GM19468 (cell line): ENCODE results near the gene PRAMEF6.
"Not testable (repeated sequence)": the region's sequence is repeated elsewhere in the genome, so short reads cannot be mapped to it uniquely, and the experiment has no call there.

Source experiments
- ATAC-seq: cut with Tn5 transposase; IDR thresholded peaks from one replicate; pipeline ENCODE4 v1.9.1; 2021; ENCODE audit warnings: mild to moderate bottlenecking, moderate library complexity, moderate number of reproducible peaks; ENCODE audit not compliant: unreplicated experiment; ENCODE audit errors: extremely low read depth

Gene PRAMEF6

GRCh38 chr1:12947480-12947879 lies at the start of gene PRAMEF6:
Gene PRAMEF6 (minus strand): TSS chr1:12947580. CDS start chr1:12942518, 5,062 bp downstream.
- not testable (repeated sequence) for ATAC-seq

DNA sequence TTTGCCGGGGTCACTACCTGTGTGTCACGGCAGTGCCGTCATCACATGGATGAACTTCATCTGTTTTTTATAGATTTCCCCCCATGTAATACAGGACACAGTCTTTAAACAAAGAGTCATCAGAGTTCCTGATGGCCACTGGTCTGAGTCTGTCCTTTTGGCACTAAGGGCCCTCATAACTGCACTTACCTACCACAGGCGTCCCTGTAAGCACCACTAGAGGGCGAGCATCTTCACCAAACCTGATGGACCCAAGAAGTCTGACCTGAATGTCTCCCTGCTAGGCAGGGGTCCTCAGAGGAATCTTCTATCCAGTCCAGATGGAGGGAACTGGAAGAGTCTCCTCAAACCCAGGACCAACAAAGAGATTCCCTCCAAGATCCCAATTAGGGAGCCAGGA lies 23.0 kb downstream of the PRAMEF6 start:
- not testable (repeated sequence) for ATAC-seq

GRCh38 chr1:12921749-12922148 lies 25.6 kb downstream of the PRAMEF6 start:
- ATAC-seq = not testable (repeated sequence)

DNA sequence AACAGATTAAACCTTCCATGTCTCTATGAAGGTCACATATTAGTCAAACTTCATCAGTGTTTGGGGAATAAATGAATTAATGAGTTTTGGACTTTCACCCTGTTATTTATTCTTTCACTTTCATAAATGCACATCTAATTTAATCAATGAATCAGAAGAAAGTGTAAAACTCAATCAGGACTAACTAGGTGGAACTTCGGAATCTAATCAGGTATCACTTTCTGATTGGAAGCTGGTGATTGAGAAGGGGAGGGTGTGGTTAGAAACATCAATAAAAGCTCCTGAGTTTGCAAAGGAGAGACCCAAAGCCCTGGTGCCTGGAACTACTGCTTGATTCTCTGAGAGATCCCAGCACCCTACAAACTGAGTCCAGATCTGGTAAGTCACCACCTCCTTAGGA lies 31.1 kb downstream of the PRAMEF6 start, which contains the start of gene PRAMEF7:
TSS of gene PRAMEF7 (plus strand) at position 301 of the 400 bp plus-strand sequence. CDS start 1,083 bp downstream, outside the sequence.
- not testable (repeated sequence) for ATAC-seq

DNA sequence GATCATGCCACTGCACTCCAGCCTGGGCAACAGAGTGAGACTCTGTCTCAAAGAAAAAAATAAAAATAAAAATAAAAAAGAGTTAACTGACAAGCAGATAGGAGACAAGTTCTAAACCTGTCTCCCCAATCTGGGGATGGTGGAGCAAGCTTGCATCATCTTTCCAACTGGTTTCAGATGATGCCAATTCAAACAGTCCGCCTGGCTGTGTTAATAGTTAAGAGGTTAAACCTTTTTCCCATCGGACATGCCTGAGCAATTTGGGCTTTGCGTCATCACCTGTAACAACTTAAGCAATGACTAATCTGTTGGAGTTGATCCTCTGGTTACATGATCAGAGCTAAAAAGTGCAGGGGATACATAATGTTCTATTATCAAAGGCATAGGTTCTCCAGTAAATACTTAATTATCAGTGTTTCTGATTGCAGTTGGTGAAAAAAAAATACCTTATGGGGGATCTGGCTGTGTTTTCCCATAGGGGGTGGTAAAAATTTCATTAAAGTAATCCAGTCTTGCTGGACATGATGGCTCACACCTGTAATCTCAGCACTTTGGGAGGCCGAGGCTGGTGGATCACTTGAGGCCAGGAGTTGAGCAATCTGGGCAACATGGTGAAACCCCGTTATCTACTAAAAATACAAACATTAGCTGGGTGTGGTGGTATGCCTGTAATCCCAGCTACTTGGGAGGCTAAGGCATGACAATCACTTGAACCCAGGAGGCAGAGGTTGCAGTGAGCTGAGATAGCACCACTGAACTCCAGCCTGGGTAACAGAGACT lies 43.4 kb downstream of the PRAMEF6 start:
- not testable (repeated sequence) for ATAC-seq

DNA sequence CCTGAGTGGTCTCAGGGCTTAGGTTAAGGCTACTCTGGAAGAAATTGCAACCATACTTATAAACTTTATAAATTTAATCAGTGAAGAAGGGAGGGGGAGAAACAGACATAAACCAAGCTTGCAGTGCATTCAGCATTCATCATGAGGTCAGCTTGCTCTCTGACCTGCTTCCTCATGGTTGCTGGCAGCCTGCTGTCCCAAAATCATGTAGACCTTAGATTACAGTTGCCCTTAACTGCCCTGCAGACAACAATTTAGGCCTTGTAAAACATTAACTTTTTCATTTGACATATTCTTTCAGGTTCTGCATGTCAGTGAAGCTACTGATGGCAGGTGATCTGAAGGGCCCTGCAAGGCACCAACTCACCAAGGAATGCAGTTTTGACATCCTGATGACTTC lies 48.2 kb downstream of the PRAMEF6 start:
- ATAC-seq = not testable (repeated sequence)

DNA sequence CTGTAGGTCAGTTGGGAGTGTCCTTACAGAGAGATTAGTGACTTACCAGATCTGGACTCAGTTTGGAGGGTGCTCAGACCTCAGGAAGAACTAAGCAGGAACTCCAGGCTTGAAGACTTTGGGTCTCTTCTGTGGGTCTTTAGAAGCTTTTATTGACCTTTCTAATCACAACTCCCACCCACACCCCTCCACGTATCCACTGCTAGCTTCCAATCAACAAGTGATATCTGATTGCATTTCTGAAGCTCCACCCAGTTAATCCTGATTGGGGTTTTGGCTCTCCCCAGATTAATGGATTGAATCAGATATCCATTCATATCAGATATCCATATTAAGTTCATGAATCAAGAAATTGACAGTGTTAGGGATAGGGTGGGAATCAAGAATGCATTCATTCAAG lies 49.2 kb downstream of the PRAMEF6 start, which contains the start of gene PRAMEF10:
TSS of gene PRAMEF10 (minus strand) at position 101 of the 400 bp plus-strand sequence. CDS start 2,423 bp downstream, outside the sequence.
- not testable (repeated sequence) for ATAC-seq
